Raji (cell line): ENCODE data around the gene PSD2.

Source experiments
- POLR2A ChIP-seq: IDR thresholded peaks from 2 replicates; pipeline ENCODE4 v1.6.1; 2011; ENCODE audit warnings: low read depth, low read length, control low read depth; ENCODE audit not compliant: insufficient read depth

Gene PSD2

GRCh38 chr5:139795074-139796001 is at the start of gene PSD2:
TSS of gene PSD2 (plus strand) at chr5:139795808. CDS start at chr5:139809441, 13,633 bp downstream.
- no peak for TF ChIP-seq POLR2A

GRCh38 chr5:139746691-139747582 is 48.7 kb upstream of the PSD2 start:
- no peak; the same call in 1 of the 2 replicates for TF ChIP-seq POLR2A

GRCh38 chr5:139747583-139748504 is 47.8 kb upstream of the PSD2 start:
- no peak for TF ChIP-seq POLR2A

- no peak for TF ChIP-seq POLR2A
Observed at GRCh38 chr5:139748505-139748826, 47.1 kb upstream of the PSD2 start.

GRCh38 chr5:139749242-139749641 is 46.4 kb upstream of the PSD2 start:
- no peak for TF ChIP-seq POLR2A

GRCh38 chr5:139751236-139751635 is 44.4 kb upstream of the PSD2 start:
- no peak for TF ChIP-seq POLR2A

GRCh38 chr5:139752506-139753473 is 42.8 kb upstream of the PSD2 start:
- no peak for TF ChIP-seq POLR2A

GRCh38 chr5:139755892-139756671 is 39.5 kb upstream of the PSD2 start:
- no peak for TF ChIP-seq POLR2A

- TF ChIP-seq POLR2A = no peak
Observed at GRCh38 chr5:139756971-139757370, 38.6 kb upstream of the PSD2 start.

- no peak for TF ChIP-seq POLR2A
Observed at GRCh38 chr5:139757727-139758509, 37.7 kb upstream of the PSD2 start.

- TF ChIP-seq POLR2A = no peak
Observed at GRCh38 chr5:139758510-139759075, 37.0 kb upstream of the PSD2 start.

GRCh38 chr5:139759219-139759721 is 36.3 kb upstream of the PSD2 start:
- no peak for TF ChIP-seq POLR2A
